NCI-H2227 treated with DMSO at 0.1 percent for 48 hours (cell line): Measurements from ENCODE around the gene TRNAU1AP.
"Not testable (repeated sequence)": the region's sequence is repeated elsewhere in the genome, so short reads cannot be mapped to it uniquely, and the experiment has no call there.

Source experiments
- DNase-seq: peaks from one replicate; lab custom pipeline; 2025; lab: John Stamatoyannopoulos, UW

Gene TRNAU1AP

DNA sequence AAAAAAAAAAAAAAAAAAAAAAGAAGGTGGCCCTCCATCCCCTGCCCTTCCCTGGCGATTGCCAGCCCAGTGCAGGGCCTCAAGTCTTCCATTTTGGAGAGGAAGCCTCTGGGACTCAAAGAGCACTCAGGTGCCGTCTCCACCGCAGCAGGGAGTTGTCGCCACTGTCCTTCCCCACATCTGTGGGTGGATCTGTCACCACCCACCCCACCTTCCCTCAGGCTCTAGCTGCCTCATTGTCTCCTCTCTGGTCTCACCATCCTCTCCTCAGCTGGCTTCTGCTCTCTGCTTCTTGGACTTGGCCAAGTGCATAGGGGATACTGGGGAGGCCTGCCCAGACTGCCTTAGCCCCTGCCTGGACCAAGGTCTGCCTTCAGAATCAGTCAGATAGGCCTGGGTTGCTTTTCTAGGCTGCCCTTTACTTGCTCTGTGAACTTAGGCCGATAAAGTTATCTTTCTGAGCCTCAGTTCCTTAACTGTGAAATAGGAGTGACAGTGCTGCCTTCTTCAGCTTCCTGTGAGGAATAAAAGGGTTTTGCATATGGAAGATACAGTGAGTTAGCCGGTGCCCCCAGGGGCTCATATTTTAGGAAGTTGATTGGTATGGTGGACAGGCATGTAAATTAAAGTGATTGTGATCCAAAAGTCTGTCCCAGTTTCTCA is 31.3 kb upstream of the TRNAU1AP start:
- DNase-seq: no peak

DNA sequence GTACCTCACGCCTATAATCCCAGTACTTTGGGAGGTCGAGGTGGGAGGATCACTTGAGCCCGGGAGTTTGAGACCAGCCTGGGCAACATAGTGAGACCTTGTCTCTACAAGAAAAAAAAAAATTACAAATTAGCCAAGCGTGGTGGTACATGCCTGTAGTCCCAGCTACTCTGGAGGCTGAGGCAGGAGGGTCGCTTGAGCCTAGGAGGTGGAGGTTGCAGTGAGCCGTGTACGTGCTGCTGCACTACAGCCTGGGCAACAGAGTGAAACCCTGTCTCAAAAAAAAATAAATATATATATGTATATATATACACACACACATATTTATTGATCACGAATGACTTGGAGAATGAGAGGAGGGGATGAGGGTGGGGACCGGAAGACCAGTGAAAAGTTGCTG is 30.3 kb upstream of the TRNAU1AP start:
- not testable (repeated sequence) for DNase-seq

GRCh38 chr1:28525002-28525642 is 27.8 kb upstream of the TRNAU1AP start:
- not testable (repeated sequence) for DNase-seq

DNA sequence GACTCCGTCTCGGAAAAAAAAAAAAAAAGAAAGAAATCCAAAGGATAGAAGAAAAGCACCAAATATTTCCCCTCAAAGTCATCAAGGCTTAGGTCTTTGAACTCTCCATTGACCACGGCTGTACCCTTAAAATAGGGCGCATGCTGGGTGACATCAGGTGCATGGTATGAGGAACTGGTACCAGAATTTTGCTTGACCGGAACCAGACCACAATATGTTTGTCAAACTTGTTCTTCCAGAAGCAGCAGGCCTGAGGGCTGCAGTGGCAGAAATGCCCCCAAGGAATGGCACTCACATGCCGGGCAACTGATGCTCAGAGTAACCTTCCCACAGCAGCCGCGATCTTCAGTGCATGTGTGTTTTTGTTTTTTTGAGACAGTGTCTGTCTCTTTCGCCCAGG is 26.0 kb upstream of the TRNAU1AP start:
- no peak for DNase-seq

DNA sequence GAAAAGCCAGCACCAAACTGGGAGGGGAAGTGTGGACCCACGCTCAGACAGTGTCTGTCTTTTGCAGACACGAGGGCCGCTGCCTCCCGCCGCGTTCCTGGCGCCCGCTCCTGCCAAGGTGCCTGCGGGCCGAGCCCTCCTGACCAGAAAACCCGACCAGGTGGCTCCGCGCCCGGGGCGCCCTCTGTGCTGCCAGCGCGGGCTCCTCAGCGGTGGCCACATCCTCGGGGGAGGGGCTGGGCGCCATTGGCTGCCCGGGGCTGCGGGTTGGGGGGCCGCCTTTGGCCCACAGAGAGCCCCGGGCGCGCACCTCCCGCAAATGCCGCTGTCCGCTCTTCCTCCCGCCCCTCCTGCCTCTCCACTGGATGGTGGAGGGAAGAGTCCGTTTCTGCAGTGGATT is 22.4 kb upstream of the TRNAU1AP start:
- DNase-seq: no peak

DNA sequence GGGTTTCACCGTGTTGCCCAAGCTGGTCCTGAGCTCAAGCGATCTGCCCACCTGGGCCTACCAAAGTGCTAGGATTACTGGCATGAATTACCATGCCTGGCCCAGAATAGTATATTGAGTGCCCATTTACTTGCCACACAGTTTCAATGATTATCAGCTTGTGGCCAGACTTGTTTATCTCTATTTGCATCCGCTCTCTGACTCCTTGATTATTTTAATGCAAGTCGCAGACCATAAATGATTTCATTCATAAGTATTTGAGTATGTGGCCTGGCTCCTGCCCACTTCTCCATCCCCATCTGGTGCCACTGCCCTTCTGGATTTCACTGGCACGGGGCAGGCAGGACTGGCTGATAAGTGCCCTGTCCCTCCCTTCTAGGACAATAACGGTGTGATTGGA is 18.2 kb upstream of the TRNAU1AP start:
- no peak for DNase-seq

DNA sequence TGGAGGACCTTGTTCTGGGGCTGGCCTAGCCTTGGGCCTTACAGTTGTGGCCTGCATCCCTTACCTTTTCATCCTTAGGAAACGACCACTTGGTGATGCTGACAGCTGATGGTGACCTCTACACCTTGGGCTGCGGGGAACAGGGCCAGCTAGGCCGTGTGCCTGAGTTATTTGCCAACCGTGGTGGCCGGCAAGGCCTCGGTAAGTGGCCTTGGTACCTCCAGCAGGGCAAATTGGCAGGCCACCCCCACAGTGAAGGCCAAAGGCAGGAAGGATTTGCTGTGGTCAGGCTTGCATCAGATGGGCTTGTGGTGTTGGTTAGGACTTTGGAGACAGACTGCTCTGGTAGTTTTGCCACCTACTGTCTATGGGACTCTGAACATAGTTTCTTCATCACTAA is 17.7 kb upstream of the TRNAU1AP start:
- no peak for DNase-seq

DNA sequence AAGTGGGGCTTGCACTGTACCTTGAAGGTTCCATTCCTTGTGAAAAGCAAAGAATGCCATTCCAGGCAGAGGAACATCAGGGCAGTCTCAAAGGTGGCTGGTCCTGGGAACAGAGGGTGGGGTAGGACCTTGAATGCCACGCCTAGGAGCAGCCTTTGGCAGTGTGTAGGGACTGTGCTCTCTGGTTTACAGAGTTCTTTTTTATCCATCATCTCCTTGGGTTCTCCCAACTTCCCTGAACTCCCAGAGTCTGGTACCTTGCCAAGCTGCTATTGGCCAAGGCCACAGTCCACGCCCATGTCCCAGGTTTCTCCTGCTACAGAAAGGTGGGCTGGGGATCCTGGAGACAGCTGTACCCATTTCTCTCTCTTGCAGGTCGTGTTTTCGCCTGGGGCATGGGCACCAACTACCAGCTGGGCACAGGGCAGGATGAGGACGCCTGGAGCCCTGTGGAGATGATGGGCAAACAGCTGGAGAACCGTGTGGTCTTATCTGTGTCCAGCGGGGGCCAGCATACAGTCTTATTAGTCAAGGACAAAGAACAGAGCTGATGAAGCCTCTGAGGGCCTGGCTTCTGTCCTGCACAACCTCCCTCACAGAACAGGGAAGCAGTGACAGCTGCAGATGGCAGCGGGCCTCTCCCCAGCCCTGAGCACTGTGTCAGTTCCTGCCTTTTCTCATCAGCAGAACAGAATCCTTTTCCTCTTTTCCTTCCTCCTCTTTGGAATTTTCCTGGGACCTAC is 15.3 kb upstream of the TRNAU1AP start:
- no peak for DNase-seq

DNA sequence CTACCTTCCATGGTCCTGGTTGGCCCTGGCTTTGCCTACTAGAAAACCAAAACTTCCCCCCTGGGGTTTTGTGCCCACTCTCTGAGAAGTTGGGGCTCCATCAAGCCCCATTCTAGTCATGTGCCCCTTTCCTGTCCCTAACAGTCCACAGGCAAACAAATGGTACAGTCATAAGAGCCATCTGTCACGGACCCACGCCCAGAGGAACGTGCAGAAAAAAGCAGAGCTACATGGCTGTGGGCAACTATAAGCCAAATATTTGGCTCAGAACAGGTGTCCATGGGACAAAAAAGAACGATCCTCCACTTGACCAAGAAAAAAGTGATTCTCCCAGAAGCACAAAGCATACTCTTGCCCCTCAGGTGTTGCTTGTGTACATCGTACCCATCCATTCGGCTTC is 14.6 kb upstream of the TRNAU1AP start:
- no peak for DNase-seq

- no peak for DNase-seq
Observed at GRCh38 chr1:28540651-28541050, 12.2 kb upstream of the TRNAU1AP start.

- DNase-seq: not testable (repeated sequence)
Observed at GRCh38 chr1:28541414-28542015, 11.4 kb upstream of the TRNAU1AP start.

DNA sequence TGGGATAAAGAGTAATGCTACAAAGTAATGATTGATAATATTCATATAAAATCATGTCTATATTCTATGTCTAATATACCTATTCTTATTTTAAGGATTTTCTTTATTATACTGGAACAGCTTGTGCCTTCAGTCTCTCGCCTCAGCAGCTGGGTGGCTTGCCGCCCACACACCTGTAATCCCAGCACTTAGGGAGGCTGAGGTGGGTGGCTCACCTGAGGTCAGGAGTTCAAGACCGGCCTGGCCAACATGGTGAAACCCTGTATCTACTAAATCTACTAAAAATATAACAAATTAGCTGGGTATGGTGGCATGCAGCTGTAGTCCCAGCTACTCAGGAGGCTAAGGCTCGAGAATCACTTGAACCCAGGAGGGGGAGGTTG is 7.6 kb upstream of the TRNAU1AP start:
- DNase-seq: no peak

DNA sequence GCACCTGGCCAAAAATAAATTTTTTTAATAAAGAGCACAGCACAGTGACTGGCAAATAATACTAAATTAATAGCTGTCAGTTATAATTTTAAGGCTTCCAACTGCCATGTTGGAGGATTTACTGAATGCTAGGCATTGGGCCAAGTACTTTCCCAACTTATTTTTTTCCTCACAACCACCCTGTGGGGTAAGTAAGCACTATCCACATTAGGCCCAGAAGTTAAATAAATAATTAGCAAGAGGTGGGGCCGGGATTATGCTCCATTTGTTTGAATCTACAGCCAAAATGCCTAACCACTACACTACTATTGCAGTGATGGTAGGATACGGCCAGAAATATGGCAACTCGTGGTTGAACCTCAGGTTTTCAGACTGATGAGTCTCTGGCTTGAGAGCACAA is 4.6 kb upstream of the TRNAU1AP start:
- DNase-seq: no peak

DNA sequence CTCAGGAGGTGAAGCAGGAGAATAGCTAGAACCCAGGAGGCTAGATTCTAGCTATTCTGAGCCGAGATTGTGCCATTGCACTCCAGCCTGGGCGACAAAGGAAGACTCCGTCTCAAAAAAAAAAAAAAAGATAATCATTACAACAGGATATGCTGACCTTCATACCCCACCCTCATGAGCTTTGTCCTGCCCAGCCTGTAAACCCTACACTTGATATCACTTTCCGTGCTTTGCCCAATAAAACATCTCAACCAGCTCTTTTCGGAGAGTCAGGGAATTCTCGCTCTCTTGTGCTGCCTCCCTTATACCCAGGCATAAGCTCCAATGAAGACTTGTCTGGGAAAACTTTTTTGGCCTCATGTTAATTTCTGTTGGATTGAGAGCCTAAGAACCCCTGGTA is 1.5 kb upstream of the TRNAU1AP start:
- no peak for DNase-seq

GRCh38 chr1:28560886-28561285 is 8.0 kb downstream of the TRNAU1AP start:
- no peak for DNase-seq

DNA sequence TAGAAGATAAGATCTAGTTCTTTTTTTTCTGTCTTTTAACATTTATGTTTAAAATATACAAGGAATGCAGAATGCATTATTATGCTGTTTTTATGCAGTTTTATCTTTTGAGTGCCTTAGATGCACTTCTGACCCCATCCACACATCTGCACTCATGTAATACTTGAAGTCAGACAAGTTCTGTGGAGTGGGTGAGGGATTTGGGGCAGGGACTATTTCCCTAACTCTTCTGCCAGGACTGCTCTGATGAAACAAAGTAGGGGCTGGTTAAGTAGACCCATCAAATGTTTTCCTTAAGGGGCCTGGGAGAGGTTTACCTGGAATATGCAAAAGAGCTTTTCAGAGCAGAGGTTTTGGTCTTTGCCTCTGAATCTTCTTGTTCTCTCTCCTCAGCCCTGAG is 11.4 kb downstream of the TRNAU1AP start:
- no peak for DNase-seq

GRCh38 chr1:28565040-28565439 is 12.2 kb downstream of the TRNAU1AP start:
- no peak for DNase-seq

DNA sequence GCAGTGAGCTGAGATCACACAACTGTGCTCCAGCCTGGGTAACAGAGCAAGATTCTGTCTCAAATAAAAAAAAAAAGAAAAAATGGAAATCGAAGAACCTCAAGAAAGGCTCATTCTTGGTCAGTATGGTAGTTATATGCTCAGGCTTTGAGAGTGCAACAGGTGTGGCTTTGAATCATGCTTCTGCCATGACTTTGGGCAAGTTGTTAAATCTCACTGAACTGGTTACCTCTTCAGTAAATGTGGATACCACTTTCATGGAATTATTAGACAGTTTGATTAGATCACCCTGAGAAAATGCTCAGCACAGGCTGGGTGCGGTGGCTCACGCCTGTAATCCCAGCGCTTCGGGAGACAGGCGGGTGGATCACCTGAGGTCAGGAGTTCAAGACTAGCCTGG is 12.8 kb downstream of the TRNAU1AP start:
- no peak for DNase-seq

GRCh38 chr1:28566931-28567330 is 14.0 kb downstream of the TRNAU1AP start:
- DNase-seq: no peak

DNA sequence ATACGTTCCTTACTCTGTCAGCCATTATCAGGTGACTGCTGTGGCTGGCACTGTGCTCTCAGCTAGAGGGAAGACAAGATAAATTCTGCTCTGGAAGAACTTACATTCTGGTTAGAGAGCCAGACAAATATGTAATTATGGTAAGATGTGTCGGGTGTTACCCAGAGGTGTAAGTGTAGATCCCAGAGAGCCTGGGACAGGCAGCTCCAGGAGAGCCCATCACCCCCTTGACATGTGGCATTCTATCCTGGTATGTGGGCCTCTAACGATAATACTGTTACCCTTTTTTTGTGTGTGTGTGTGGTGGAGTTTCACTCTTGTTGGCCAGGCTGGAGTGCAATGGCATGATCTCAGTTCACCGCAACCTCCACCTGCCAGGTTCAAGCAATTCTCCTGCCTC is 19.0 kb downstream of the TRNAU1AP start:
- no peak for DNase-seq

DNA sequence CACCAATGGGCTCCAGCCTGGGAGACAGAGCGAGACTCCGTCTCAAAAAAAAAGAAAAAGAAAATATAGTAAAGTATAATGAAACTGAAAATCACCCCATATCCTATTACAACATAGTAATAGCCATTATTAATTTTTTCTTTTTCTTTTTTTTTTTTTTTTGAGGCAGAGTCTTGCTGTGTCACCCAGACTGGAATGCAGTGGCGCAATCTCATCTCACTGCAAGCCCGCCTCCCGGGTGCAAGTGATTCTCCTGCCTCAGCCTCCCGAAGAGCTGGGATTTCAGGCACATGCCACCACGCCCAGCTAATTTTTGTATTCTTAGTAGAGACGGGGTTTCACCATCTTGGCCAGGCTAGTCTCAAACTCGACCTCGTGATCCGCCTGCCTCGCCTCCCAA is 20.0 kb downstream of the TRNAU1AP start:
- not testable (repeated sequence) for DNase-seq

- DNase-seq: no peak
Observed at GRCh38 chr1:28573564-28573963, 20.7 kb downstream of the TRNAU1AP start.
